DMS114 treated with DMSO at 0.1 percent for 48 hours (cell line): Measurements from ENCODE around the gene ACVR1.
"Not testable (repeated sequence)": the region's sequence is repeated elsewhere in the genome, so short reads cannot be mapped to it uniquely, and the experiment has no call there.

Experiments
- DNase-seq: peaks from one replicate; lab custom pipeline; 2025; ENCODE audit not compliant: unreplicated experiment; lab: John Stamatoyannopoulos, UW

The ACVR1 gene

GRCh38 chr2:157761520-157761919, 114.6 kb downstream of the ACVR1 start:
- DNase-seq, result no peak

- DNase-seq, result no peak
Observed at GRCh38 chr2:157760949-157761348, 115.2 kb downstream of the ACVR1 start.

GRCh38 chr2:157759855-157760254, 116.3 kb downstream of the ACVR1 start:
- DNase-seq, result no peak

- DNase-seq, result no peak
Observed at GRCh38 chr2:157758586-157758985, 117.5 kb downstream of the ACVR1 start.

GRCh38 chr2:157757500-157757899, 118.6 kb downstream of the ACVR1 start:
- no peak for DNase-seq

GRCh38 chr2:157756447-157756846, 119.7 kb downstream of the ACVR1 start:
- not testable (repeated sequence) for DNase-seq

- DNase-seq, result no peak
Observed at GRCh38 chr2:157751462-157752058, 124.6 kb downstream of the ACVR1 start.

GRCh38 chr2:157749684-157750083, 126.4 kb downstream of the ACVR1 start:
- no peak for DNase-seq

GRCh38 chr2:157748371-157749142, 127.6 kb downstream of the ACVR1 start:
- no peak for DNase-seq

GRCh38 chr2:157747695-157748370, 128.3 kb downstream of the ACVR1 start:
- no peak for DNase-seq

- no peak for DNase-seq
Observed at GRCh38 chr2:157747280-157747679, 128.8 kb downstream of the ACVR1 start.

- no peak for DNase-seq
Observed at GRCh38 chr2:157746234-157746950, 129.7 kb downstream of the ACVR1 start.

- DNase-seq, result no peak
Observed at GRCh38 chr2:157744571-157745076, 131.5 kb downstream of the ACVR1 start.

GRCh38 chr2:157743051-157743450, 133.1 kb downstream of the ACVR1 start:
- DNase-seq, result no peak

GRCh38 chr2:157741819-157742484, 134.2 kb downstream of the ACVR1 start:
- no peak for DNase-seq

- no peak for DNase-seq
Observed at GRCh38 chr2:157737656-157738055, 138.5 kb downstream of the ACVR1 start.

GRCh38 chr2:157735532-157735931, 140.6 kb downstream of the ACVR1 start:
- DNase-seq, result no peak

- no peak for DNase-seq
Observed at GRCh38 chr2:157733263-157733662, 142.9 kb downstream of the ACVR1 start.

- no peak for DNase-seq
Observed at GRCh38 chr2:157732596-157732995, 143.5 kb downstream of the ACVR1 start.

GRCh38 chr2:157727693-157728092, 148.4 kb downstream of the ACVR1 start:
- DNase-seq, result no peak

- no peak for DNase-seq
Observed at GRCh38 chr2:157726946-157727345, 149.2 kb downstream of the ACVR1 start.
